Uterus (tissue), 4 donors: ENCODE measurements around the gene TIGD6. TPM values are rescaled to one million over a fixed set of nuclear protein-coding genes. Genes with fewer than 3 reads are reported as not detected.

Experiments used
- DNase-seq, 2 donors: peaks; one replicate each; pipeline ENCODE4 v3.0.0-alpha.2; 2019 to 2020
- H3K27ac ChIP-seq, 2 donors: fragments of 200-600 bp; sonication (generic); 1 replicate in 1 of 2; 2 replicates in 1 of 2; pipeline ENCODE4 v1.5.1; 2016 to 2018
- H3K27me3 ChIP-seq, 2 donors: fragments of 200-600 bp; sonication (generic); one replicate each; pipeline ENCODE4 v1.5.1; 2018 to 2019; ENCODE audit warnings: control low read depth in 1 of 2
- H3K36me3 ChIP-seq, 2 donors: fragments of 200-600 bp; sonication (generic); one replicate each; pipeline ENCODE4 v1.5.1; 2019; ENCODE audit warnings: control low read depth in 1 of 2
- H3K4me1 ChIP-seq, 2 donors: fragments of 200-600 bp; sonication (generic); one replicate each; pipeline ENCODE4 v1.5.1; 2018 to 2019; ENCODE audit warnings: control low read depth in 1 of 2
- H3K4me3 ChIP-seq, 2 donors: fragments of 200-600 bp; sonication (generic); 1 replicate in 1 of 2; 2 replicates in 1 of 2; pipeline ENCODE4 v1.5.1; 2018 to 2019; ENCODE audit warnings: mild to moderate bottlenecking in 1 of 2
- H3K9me3 ChIP-seq, 2 donors: fragments of 200-600 bp; sonication (generic); one replicate each; pipeline ENCODE4 v1.5.1; 2019; ENCODE audit warnings: control low read depth in 1 of 2
- POLR2A ChIP-seq, 2 donors: fragments of 450-650 bp; IDR thresholded peaks; one replicate each; pipeline ENCODE4 v1.6.1; 2016; ENCODE audit warnings: antibody characterized with exemption in 2 of 2, mild to moderate bottlenecking in 1 of 2, moderate library complexity in 1 of 2
- intact Hi-C: fragments of 100-400 bp; cut with DNase I; formaldehyde crosslinking; loops from one replicate; pipeline ENCODE4 v1.15.1; 2023; ENCODE audit warnings: low total_unique reads
- total RNA-seq, 4 donors: library from RNA; depleted of rRNA in 3 of 4; stranded (reverse); fragments of >200 nt in 3 of 4; gene quantifications; one replicate each; pipeline versions ENCODE4 v1.1.0 to v1.2.4, GENCODE V29; 2014 to 2023
- TF ChIP-seq, protein P1 (sequence below), 4 experiments: fragments of 200-600 bp in 2 of 4; fragments of 450-650 bp in 2 of 4; sonication (generic) in 2 of 4; IDR thresholded peaks; one replicate each; pipeline ENCODE4 v1.5.1; 2016 to 2019; ENCODE audit warnings: antibody characterized with exemption in 4 of 4, mild to moderate bottlenecking in 2 of 4, moderate library complexity in 1 of 4
- donor health status: DM: yes; HTN: yes; CAD: no.

Gene TIGD6
- total RNA-seq, 4 donors from 2014 or later: 1.2 to 6.8 (median 2.7) TPM

DNA sequence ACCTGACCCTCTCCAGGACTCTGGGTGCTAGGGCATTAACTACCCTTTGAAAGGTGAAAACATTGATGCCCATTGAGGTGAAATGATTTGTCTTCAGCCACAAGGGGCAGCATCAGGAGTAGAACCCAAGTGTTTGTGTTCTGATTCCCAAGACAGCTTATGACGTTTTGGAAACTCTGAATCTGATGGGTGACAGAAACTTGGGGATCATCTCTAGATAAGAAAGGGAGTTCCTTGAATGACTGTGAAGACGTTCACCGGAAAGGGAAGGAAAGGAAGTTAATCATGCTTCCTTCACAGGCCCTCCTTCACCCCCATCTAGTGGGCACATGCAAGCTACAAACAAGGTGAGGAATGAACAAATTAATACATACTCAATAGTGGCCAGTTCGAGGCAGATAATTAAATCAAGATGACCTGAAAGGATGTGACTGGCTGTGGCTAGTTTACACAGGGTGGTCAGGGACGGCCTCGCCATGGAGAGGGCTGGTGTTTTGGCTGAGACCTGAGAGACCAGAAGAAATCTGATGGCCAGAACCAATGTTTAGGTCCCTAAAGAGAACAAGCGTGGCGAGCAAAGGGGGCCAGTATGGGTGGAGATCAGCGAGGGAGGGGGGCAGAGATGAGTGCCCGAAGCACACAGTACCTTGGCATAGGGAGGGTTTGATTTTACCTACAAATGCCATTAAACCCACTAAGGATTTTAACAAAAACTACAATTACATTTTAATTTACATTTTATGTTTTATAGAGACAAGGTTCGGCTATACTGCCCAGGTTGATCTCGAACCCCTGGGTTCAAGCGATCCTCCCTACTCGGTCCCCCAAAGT lies 40.8 kb downstream of the TIGD6 start:
- H3K27ac ChIP-seq: peak overlapping the region; percentile 87 to 90
- TF ChIP-seq, protein P1, sequence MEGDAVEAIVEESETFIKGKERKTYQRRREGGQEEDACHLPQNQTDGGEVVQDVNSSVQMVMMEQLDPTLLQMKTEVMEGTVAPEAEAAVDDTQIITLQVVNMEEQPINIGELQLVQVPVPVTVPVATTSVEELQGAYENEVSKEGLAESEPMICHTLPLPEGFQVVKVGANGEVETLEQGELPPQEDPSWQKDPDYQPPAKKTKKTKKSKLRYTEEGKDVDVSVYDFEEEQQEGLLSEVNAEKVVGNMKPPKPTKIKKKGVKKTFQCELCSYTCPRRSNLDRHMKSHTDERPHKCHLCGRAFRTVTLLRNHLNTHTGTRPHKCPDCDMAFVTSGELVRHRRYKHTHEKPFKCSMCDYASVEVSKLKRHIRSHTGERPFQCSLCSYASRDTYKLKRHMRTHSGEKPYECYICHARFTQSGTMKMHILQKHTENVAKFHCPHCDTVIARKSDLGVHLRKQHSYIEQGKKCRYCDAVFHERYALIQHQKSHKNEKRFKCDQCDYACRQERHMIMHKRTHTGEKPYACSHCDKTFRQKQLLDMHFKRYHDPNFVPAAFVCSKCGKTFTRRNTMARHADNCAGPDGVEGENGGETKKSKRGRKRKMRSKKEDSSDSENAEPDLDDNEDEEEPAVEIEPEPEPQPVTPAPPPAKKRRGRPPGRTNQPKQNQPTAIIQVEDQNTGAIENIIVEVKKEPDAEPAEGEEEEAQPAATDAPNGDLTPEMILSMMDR (IDR thresholded peaks at IDR 0.05): peak in 3 of 4 experiments; percentile 28 to 49 (median 31)
- no peak for TF ChIP-seq POLR2A (IDR thresholded peaks at IDR 0.05)

DNA sequence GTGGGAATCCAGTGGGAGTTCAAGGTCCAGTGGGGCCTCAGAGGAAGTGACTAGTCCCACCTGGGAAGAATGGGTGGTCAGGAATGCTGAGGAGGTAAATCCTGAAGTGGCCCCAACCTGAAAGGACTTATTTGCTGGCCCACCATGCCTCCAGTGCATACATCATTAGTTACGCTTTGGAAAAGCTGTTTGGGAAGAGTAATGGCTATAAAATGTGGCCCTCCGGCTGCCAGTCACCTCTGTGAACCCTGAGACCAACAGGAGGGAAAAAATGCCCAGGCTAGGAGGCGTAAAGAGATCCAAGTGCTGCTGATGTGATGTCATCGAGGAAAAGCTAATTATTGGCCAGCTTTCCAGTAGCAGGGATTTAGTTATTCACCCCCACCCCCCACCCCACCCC lies 42.6 kb downstream of the TIGD6 start:
- H3K4me1 ChIP-seq: no peaks in the 10 kb centered on the region
- no peaks in the 10 kb centered on the region for H3K27me3 ChIP-seq
- H3K4me3 ChIP-seq: no peak overlapping the region
- intact Hi-C loops: no loop called here
- H3K27ac ChIP-seq: no peak overlapping the region
- H3K36me3 ChIP-seq: no peaks in the 10 kb centered on the region
- TF ChIP-seq POLR2A (IDR thresholded peaks at IDR 0.05): no peak
- TF ChIP-seq, protein P1 (IDR thresholded peaks at IDR 0.05): no peak
- no peak for DNase-seq
- no peaks in the 10 kb centered on the region for H3K9me3 ChIP-seq

More for the DNA sequence above, 40.8 kb downstream of the TIGD6 start:
- Histone ChIP-seq H3K4me1 (no peaks in the 10 kb centered on the region), H3K9me3 (no peaks in the 10 kb centered on the region), H3K4me3 (peak overlapping the region; percentile 82 to 95), H3K27me3 (no peaks in the 10 kb centered on the region), H3K36me3 (no peaks in the 10 kb centered on the region)
- intact Hi-C loops: no loop called here
- DNase-seq: no peak

DNA sequence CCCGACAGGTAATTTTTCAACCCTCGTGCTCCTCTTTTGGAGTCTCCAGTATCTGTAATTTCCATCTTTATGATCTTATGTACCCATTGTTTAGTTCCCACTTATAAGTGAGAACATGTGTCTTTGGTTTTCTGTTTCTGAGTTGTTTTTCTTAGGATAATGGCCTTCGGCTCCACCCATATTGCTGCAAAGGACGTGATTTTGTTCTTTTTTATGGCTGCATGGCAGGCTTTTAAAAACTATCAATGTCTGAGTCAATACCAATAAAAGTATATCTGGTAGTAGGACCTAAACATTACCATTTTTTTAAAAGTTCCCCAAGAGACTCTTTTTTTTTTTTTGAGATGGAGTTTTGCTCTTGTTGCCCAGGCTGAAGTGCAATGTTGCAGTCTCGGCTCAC lies 43.8 kb downstream of the TIGD6 start:
- H3K27ac ChIP-seq: no peak overlapping the region
- intact Hi-C loops: no loop called here
- H3K36me3 ChIP-seq: no peaks in the 10 kb centered on the region
- no peaks in the 10 kb centered on the region for H3K4me1 ChIP-seq
- no peaks in the 10 kb centered on the region for H3K27me3 ChIP-seq
- H3K4me3 ChIP-seq: no peak overlapping the region
- no peaks in the 10 kb centered on the region for H3K9me3 ChIP-seq
- no peak for DNase-seq
- no peak for TF ChIP-seq POLR2A (IDR thresholded peaks at IDR 0.05)
- TF ChIP-seq, protein P1 (IDR thresholded peaks at IDR 0.05): no peak

DNA sequence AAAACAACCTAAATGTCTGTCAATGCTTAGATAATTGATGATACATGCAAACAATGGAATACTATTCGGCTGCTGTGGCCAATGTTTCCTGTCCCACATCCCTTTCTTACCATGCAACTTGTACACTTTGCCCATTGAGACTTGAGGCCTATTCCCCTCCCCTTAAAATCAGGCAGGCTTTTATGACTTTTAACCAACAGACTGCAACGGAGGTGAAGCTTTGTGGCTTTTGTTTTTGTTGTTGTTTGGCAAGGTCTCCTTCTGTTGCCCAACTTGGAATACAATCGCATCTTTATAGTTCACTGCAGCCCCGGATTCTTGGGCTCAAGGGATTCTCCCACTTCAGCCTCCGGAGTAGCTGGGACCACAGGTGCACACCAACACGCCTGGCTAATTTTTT lies 45.7 kb downstream of the TIGD6 start:
- Histone ChIP-seq H3K4me3 (no peak overlapping the region), H3K9me3 (no peaks in the 10 kb centered on the region), H3K27me3 (no peaks in the 10 kb centered on the region), H3K27ac (no peak overlapping the region), H3K4me1 (no peaks in the 10 kb centered on the region), H3K36me3 (no peaks in the 10 kb centered on the region)
- no peak for TF ChIP-seq POLR2A (IDR thresholded peaks at IDR 0.05)
- TF ChIP-seq, protein P1 (IDR thresholded peaks at IDR 0.05): no peak
- DNase-seq: no peak
- intact Hi-C loops: no loop called here

DNA sequence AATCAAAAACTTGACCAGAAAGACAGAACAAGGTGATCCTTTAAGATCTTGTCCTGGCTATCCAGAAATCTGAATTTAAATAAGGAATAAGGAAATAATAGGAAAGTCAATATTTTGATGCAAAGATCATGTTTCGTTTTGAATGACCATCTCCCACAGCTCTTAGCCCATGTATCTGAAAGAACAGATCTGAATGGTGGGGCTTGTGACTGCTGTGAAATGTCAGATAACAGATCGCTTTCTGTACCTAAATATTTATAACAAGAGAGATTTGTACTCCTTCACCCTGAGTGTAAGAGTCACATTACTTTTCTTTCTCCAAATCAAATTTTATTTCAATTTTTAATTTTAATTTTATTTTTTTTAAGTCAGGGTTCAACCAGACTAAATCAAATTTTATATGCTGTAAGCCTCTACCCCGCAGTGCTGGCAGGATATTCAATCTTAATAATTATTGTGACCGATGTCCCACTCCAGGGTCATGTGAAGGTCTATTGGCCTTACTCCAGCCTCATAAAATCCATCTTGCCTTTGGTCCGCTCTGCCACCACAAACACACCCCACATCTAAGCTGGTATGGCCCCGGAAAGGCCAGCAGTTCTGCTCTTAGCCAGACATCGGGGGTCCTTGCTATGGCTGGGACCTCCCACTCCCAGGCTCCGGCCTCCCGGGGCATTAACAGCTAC lies 46.9 kb downstream of the TIGD6 start:
- DNase-seq: no peak
- Histone ChIP-seq H3K4me3 (no peak overlapping the region), H3K4me1 (no peaks in the 10 kb centered on the region), H3K36me3 (no peaks in the 10 kb centered on the region), H3K27me3 (no peaks in the 10 kb centered on the region), H3K27ac (no peak overlapping the region), H3K9me3 (no peaks in the 10 kb centered on the region)
- TF ChIP-seq, protein P1 (IDR thresholded peaks at IDR 0.05): no peak
- no peak for TF ChIP-seq POLR2A (IDR thresholded peaks at IDR 0.05)
- intact Hi-C loops: no loop called here
